RWPE1 (cell line): ENCODE data around the gene PCGF6.
"Not testable (repeated sequence)": the region's sequence is repeated elsewhere in the genome, so short reads cannot be mapped to it uniquely, and the experiment has no call there.

ENCODE experiments used
- CTCF ChIA-PET: fragments of 350-600 bp; sonication (Branson Sonifier 250); formaldehyde crosslinking; extraction: SDS; loops from one replicate; lab custom pipeline; 2021; lab: Yijun Ruan, JAX
- POLR2A ChIA-PET: fragments of 400-600 bp; formaldehyde crosslinking; extraction: SDS; loops from one replicate; lab custom pipeline; 2020; ENCODE audit warnings: antibody characterized with exemption; ENCODE audit not compliant: low non-redundant PET; lab: Yijun Ruan, JAX
- DNase-seq: peaks from one replicate; pipeline ENCODE4 v3.0.0; 2012; ENCODE audit warnings: low spot score
- H3K27ac ChIP-seq: fragments of 450-650 bp; 2 replicates; pipeline ENCODE4 v1.5.1; 2017
- CTCF ChIP-seq: fragments of 450-650 bp; conservative IDR thresholded peaks from 2 replicates; pipeline ENCODE4 v1.5.1; 2017; ENCODE audit warnings: low read depth, mild to moderate bottlenecking

PCGF6 gene

GRCh38 chr10:103259989-103260388 is 91.0 kb downstream of the PCGF6 start:
- TF ChIP-seq CTCF: no peak
- no peak for DNase-seq
- POLR2A ChIA-PET: no interaction called here
- CTCF ChIA-PET: no interaction called here
- no peak overlapping the region for H3K27ac ChIP-seq

- DNase-seq, H3K27ac ChIP-seq, POLR2A ChIA-PET, CTCF ChIA-PET: not testable (repeated sequence)
Observed at GRCh38 chr10:103258928-103259327, 92.0 kb downstream of the PCGF6 start.

- POLR2A ChIA-PET: no interaction called here
- DNase-seq: no peak
- TF ChIP-seq CTCF: no peak
- H3K27ac ChIP-seq: no peak overlapping the region
- CTCF ChIA-PET: no interaction called here
Observed at GRCh38 chr10:103257812-103258211, 93.1 kb downstream of the PCGF6 start.

- TF ChIP-seq CTCF: no peak
- no peak overlapping the region for H3K27ac ChIP-seq
- CTCF ChIA-PET: interaction anchor here (0.6 to 0.7 kb wide), 2 partner anchors 77 to 1891 kb away, joined by 3 read pairs; no protein-coding TSS in a partner anchor
- POLR2A ChIA-PET: no interaction called here
- no peak for DNase-seq
Observed at GRCh38 chr10:103256613-103257012, 94.3 kb downstream of the PCGF6 start.

GRCh38 chr10:103254538-103255325 is 96.2 kb downstream of the PCGF6 start:
- ChIA-PET CTCF (interaction anchor here (0.6 to 0.7 kb wide), 2 partner anchors 58 to 130 kb away, joined by 3 to 4 read pairs; no protein-coding TSS in a partner anchor), POLR2A (interaction anchor here (0.7 kb wide), 1 partner anchor 13 kb away, joined by 7 read pairs; no protein-coding TSS in a partner anchor)
- TF ChIP-seq CTCF: no peak
- H3K27ac ChIP-seq: no peak overlapping the region
- peak; percentile 54 for DNase-seq

GRCh38 chr10:103254113-103254512 is 96.8 kb downstream of the PCGF6 start:
- TF ChIP-seq CTCF: no peak
- ChIA-PET POLR2A (no interaction called here), CTCF (interaction anchor here (0.6 to 0.7 kb wide), 2 partner anchors 57 to 131 kb away, joined by 3 to 4 read pairs; no protein-coding TSS in a partner anchor)
- H3K27ac ChIP-seq: no peak overlapping the region
- DNase-seq: no peak
